Astrocyte (in vitro differentiated cells and primary cell): ENCODE data around the gene LSM4.

Source experiments
- EZH2 ChIP-seq: IDR thresholded peaks from 2 replicates; pipeline ENCODE4 v1.6.1; 2012; ENCODE audit warnings: mild to moderate bottlenecking, low read length, inconsistent platforms; ENCODE audit not compliant: insufficient read depth
- TF ChIP-seq, protein P1 (sequence below): IDR thresholded peaks from 2 replicates; pipeline ENCODE4 v1.5.1; 2011; ENCODE audit warnings: low read depth, mild to moderate bottlenecking, inconsistent platforms, low read length, moderate library complexity; ENCODE audit not compliant: insufficient read depth

DNA sequence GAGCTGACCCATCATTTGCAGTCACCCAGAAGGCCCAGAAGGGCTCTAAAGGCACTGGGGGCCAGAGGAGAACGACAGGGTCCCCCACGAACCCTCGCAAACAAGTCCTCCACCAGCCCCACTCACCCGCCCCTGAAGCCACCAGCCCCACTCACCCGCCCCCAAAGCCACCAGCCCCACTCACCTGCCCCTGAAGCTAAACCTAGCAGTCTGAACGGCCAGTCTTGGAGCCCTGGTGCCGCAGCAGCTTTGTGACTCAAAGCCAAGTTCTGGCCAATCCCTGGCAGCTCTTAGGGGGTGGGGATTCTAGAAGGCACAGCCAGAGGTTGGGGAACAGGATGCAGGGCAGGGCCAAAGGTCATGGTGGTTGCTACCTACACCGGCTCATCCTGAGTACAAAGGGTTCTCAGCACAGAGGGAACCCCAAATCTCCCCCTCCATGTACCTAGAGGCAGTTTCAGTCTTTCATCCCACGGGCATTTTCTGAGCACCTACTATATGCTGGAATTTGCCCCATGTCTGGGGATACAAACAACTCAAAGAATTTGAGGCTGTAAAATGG, 48.6 kb downstream of the LSM4 start, which contains the start of gene IQCN:
- no peak for TF ChIP-seq EZH2
- TF ChIP-seq, protein P1, sequence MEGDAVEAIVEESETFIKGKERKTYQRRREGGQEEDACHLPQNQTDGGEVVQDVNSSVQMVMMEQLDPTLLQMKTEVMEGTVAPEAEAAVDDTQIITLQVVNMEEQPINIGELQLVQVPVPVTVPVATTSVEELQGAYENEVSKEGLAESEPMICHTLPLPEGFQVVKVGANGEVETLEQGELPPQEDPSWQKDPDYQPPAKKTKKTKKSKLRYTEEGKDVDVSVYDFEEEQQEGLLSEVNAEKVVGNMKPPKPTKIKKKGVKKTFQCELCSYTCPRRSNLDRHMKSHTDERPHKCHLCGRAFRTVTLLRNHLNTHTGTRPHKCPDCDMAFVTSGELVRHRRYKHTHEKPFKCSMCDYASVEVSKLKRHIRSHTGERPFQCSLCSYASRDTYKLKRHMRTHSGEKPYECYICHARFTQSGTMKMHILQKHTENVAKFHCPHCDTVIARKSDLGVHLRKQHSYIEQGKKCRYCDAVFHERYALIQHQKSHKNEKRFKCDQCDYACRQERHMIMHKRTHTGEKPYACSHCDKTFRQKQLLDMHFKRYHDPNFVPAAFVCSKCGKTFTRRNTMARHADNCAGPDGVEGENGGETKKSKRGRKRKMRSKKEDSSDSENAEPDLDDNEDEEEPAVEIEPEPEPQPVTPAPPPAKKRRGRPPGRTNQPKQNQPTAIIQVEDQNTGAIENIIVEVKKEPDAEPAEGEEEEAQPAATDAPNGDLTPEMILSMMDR = no peak
